Transverse colon (tissue), 4 donors: ENCODE results near the gene BRAT1. TPM values are rescaled to one million over a fixed set of nuclear protein-coding genes. Genes with fewer than 3 reads are reported as not detected.
A peak's percentile ranks its signal among the peaks of the same experiment; 100 is the strongest.

Experiments
- DNase-seq: peaks from one replicate; pipeline ENCODE4 v3.0.0-alpha.2; 2019
- H3K27ac ChIP-seq, 4 donors: fragments of 200-600 bp; sonication (generic); 2 replicates each; pipeline ENCODE4 v1.5.1; 2016 to 2018; ENCODE audit warnings: inconsistent platforms in 4 of 4
- H3K27me3 ChIP-seq: fragments of 200-600 bp; sonication (generic); 2 replicates; pipeline ENCODE4 v1.5.1; 2017; ENCODE audit warnings: inconsistent platforms
- H3K36me3 ChIP-seq, 4 donors: fragments of 200-600 bp; sonication (generic); 2 replicates each; pipeline ENCODE4 v1.5.1; 2017 to 2019; ENCODE audit warnings: inconsistent platforms in 4 of 4
- H3K4me1 ChIP-seq, 4 donors: fragments of 200-600 bp; sonication (generic); 2 replicates each; pipeline ENCODE4 v1.5.1; 2017 to 2020; ENCODE audit warnings: inconsistent platforms in 4 of 4
- H3K4me3 ChIP-seq, 4 donors: fragments of 200-600 bp; sonication (generic); 1 replicate in 1 of 4; 2 replicates in 3 of 4; pipeline versions ENCODE4 v1.5.1 to v1.6.1; 2017 to 2019; ENCODE audit warnings: inconsistent platforms in 4 of 4
- H3K9me3 ChIP-seq, 2 donors: fragments of 200-600 bp; sonication (generic); 2 replicates each; pipeline ENCODE4 v1.5.1; 2017 to 2019; ENCODE audit warnings: inconsistent platforms in 2 of 2
- CTCF ChIP-seq, 5 experiments: fragments of 200-600 bp in 3 of 5; fragments of 450-650 bp in 2 of 5; sonication (generic) in 3 of 5; IDR thresholded peaks; 1 replicate in 2 of 5; 2 replicates in 3 of 5; pipeline ENCODE4 v1.5.1; 2016 to 2017; ENCODE audit warnings: antibody characterized with exemption in 5 of 5, inconsistent platforms in 3 of 5, mild to moderate bottlenecking in 2 of 5, moderate library complexity in 1 of 5
- EP300 ChIP-seq: sonication (generic); formaldehyde crosslinking; IDR thresholded peaks from one replicate; pipeline ENCODE4 v1.6.1; 2017; ENCODE audit warnings: antibody characterized with exemption, low read depth
- POLR2A ChIP-seq: fragments of 450-650 bp; IDR thresholded peaks from one replicate; pipeline ENCODE4 v1.6.1; 2016; ENCODE audit warnings: antibody characterized with exemption, mild to moderate bottlenecking, moderate library complexity
- POLR2AphosphoS5 ChIP-seq, 3 donors: sonication (generic); formaldehyde crosslinking; IDR thresholded peaks; one replicate each; pipeline ENCODE4 v1.6.1; 2016; ENCODE audit warnings: antibody characterized with exemption in 3 of 3
- WGBS, 2 donors: methylation state at CpG; one replicate each; pipeline ENCODE4 v1.1.5; 2018; ENCODE audit warnings: low coverage in 1 of 2; 5-methylcytosine and 5-hydroxymethylcytosine counted together
- in situ Hi-C, 4 donors: fragments of 200-750 bp; cut with MboI; loops; one replicate each; pipeline versions ENCODE4 v1.15.0 to v1.15.1; 2017; ENCODE audit warnings: low sequenced_read_pairs in 3 of 4, low pct_ligation_motif_present in 1 of 4, low pct_unique_long_range_greater_than_20kb in 1 of 4
- intact Hi-C: fragments of 100-400 bp; cut with DNase I; formaldehyde crosslinking; loops from one replicate; pipeline ENCODE4 v1.15.1; 2023; ENCODE audit warnings: low total_unique reads
- total RNA-seq, 4 donors: library from RNA; depleted of rRNA; stranded (reverse); fragments of >200 nt; gene quantifications; one replicate each; pipeline ENCODE4 v1.1.0, GENCODE V29; 2016

Gene BRAT1
- total RNA-seq, 4 donors from 2014 or later: 31.7 to 120 (median 40.4) TPM

- DNase-seq: peak; percentile 2
- WGBS, 2 donors: 96% methylated on average over 20 of the region's 20 CpGs; no CpG with 5 or more reads in 1 of the 2 donors
- H3K27ac ChIP-seq: no peak overlapping the region
- in situ Hi-C loops (no loop called here), intact Hi-C loops (no loop called here)
- H3K4me3 ChIP-seq: no peak overlapping the region
- no peaks in the 10 kb centered on the region for H3K27me3 ChIP-seq
- peaks cover 0 to 50% (median 20%) of the 10 kb centered on the region in 4 donors for H3K36me3 ChIP-seq
- no peaks in the 10 kb centered on the region for H3K4me1 ChIP-seq
- TF ChIP-seq CTCF (IDR thresholded peaks at IDR 0.05) (no peak), POLR2A (no peak), POLR2AphosphoS5 (IDR thresholded peaks at IDR 0.05) (no peak), EP300 (no peak)
- H3K9me3 ChIP-seq: no peaks in the 10 kb centered on the region
Measured at GRCh38 chr7:2545746-2546425, 9.4 kb downstream of the BRAT1 start.

- 90% methylated on average over 23 of the region's 23 CpGs; no CpG with 5 or more reads in 1 of the 2 donors for WGBS, 2 donors
- no peak for TF ChIP-seq POLR2A
- TF ChIP-seq CTCF (IDR thresholded peaks at IDR 0.05): no peak
- no peak for TF ChIP-seq EP300
- no peak for TF ChIP-seq POLR2AphosphoS5 (IDR thresholded peaks at IDR 0.05)
- Histone ChIP-seq H3K4me1 (no peaks in the 10 kb centered on the region), H3K27ac (no peak overlapping the region), H3K27me3 (no peaks in the 10 kb centered on the region), H3K36me3 (peaks cover 0 to 50% (median 20%) of the 10 kb centered on the region in 4 donors), H3K4me3 (no peak overlapping the region), H3K9me3 (no peaks in the 10 kb centered on the region)
- intact Hi-C loops (no loop called here), in situ Hi-C loops (no loop called here)
- DNase-seq: peak; percentile 7
Measured at GRCh38 chr7:2544541-2545188, 10.7 kb downstream of the BRAT1 start.

DNA sequence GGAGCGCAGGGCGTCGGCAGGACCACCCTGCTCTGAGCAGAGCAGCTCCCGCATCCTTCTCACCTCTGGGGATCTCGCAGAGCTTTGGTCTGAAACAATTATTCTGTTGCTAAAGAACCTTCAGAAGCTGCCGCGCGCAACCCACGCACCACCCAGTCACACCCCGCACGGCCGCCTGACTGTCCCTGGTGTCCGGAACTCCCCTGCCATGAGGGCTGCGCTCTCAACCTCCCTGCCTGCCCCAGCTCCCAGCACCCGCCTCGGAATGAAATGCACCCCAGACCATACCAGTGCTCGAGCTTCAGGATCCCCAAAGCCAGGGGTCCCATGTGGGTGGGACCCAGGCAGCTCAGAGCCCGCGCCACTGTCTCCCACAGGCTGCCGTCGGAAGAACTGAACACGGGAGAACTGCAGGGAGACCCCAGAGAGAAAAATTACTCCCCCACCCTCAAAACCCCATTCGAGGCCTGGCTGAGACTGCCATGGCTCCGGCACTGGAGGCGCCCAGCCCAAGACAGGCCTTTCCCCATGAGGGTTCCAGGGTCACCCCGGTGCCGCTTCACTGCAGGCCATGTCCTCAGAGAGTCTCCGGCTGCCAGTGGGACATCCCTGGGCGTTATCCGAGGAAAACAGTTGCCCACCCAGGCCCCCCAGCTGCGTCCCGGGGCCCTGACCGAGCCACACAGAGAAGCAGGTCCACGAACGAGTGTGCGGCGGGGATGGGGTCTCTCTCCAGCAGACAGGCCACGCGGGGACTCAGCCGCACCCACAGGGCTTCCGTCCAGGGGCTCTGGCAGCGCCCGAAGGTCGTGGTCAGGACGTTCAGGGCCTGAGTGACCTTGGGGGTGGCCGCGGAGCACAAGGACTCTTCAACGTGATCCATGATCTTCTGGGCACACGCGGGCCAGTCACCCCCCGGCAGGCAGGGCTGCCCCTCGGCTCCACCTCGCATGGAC is 12.1 kb downstream of the BRAT1 start:
- Histone ChIP-seq H3K27me3 (no peaks in the 10 kb centered on the region), H3K4me3 (no peak overlapping the region), H3K4me1 (no peaks in the 10 kb centered on the region), H3K36me3 (peaks cover 0 to 44% (median 20%) of the 10 kb centered on the region in 4 donors), H3K9me3 (no peaks in the 10 kb centered on the region), H3K27ac (no peak overlapping the region)
- peak; percentile 5 for DNase-seq
- TF ChIP-seq POLR2A (no peak), EP300 (no peak), POLR2AphosphoS5 (IDR thresholded peaks at IDR 0.05) (no peak), CTCF (IDR thresholded peaks at IDR 0.05) (no peak)
- 93% methylated on average over 50 of the region's 53 CpGs; no CpG with 5 or more reads in 1 of the 2 donors for WGBS, 2 donors
- intact Hi-C loops (no loop called here), in situ Hi-C loops (no loop called here)
